Measurements from ENCODE around the gene CCDC39. TPM values are rescaled to one million over a fixed set of nuclear protein-coding genes. Genes with fewer than 3 reads are reported as not detected.

CCDC39 gene
- total and polyA plus RNA-seq, 2 of the 13 experiments (the other 11 are each of a cell fraction or from before 2014, with no cell fraction given), result not detected

DNA sequence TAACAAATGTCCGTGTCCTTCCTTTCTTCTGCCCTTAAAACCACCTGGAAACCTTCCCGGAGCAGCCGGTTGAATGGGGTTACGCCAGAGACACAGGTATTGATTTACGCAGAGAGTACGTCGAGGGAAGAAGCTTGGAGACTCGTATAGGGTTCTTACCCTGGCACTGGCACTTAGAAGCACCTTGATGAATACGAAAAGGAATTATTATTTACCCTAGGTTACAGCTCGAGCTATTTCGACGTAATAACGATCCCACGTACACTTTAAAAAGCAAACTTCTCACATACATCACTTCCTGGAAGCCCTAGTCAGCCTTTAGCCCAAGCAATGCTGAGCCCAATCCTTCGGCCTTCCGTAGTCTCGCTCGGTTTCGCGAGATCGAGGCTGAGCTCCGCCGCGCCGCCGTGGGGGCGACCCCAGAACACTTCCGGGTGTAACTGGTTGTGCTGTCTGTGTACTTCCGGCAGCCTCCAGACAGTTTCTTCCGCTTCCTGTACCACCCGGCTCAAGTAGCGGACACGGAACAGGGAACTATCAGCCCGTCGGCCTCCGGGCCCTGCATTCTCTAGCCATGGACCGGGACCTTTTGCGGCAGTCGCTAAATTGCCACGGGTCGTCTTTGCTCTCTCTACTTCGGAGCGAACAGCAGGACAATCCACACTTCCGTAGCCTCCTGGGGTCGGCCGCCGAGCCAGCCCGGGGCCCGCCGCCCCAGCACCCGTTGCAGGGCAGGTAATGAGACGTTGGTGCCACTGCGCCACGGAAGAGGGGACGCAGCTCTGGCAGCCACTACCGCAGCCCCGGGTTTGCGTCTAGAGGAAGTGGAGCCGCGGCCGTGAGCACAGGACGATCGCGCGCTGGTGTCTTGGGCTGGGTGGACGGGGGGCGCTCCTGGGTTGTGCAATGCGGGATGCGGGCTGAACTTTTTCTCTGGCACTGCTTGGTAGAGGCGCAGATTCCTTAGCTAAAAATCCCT is 77.3 kb downstream of the CCDC39 start, which contains the start of gene TTC14 (continued):
- TF ChIP-seq ERF (CRISPR knock-in tag; IDR thresholded peaks at IDR 0.05) (peak; percentile 84), HNRNPK (IDR thresholded peaks at IDR 0.05; ENCODE audit: low read depth, low read length, poor library complexity, severe bottlenecking) (no peak), MEIS2 (CRISPR knock-in tag; IDR thresholded peaks at IDR 0.05) (0 out of 2 replicates have a peak, but pooled peaks have one; percentile 39), RFX1 (IDR thresholded peaks at IDR 0.05) (no peak), ZNF782 (CRISPR knock-in tag; IDR thresholded peaks at IDR 0.05; ENCODE audit: borderline replicate concordance) (0 out of 2 replicates have a peak, but pooled peaks have one; percentile 50), ZNF296 (CRISPR knock-in tag; conservative IDR thresholded peaks at IDR 0.05) (no peak), CBX2 (IDR thresholded peaks at IDR 0.05; ENCODE audit: low read depth, low read length) (no peak), CBX2 (CRISPR knock-in tag; IDR thresholded peaks at IDR 0.05; ENCODE audit: low read depth) (no peak), ARID2 (CRISPR knock-in tag; IDR thresholded peaks at IDR 0.05; ENCODE audit: borderline replicate concordance) (0 out of 2 replicates have a peak, but pooled peaks have one; percentile 23), TCF7L2 (IDR thresholded peaks at IDR 0.05; ENCODE audit: low read depth, low read length) (no peak), KLF13 (CRISPR knock-in tag; IDR thresholded peaks at IDR 0.05) (0 out of 2 replicates have a peak, but pooled peaks have one; percentile 33), MLLT10 (CRISPR knock-in tag; IDR thresholded peaks at IDR 0.05) (no peak), ZBTB7A (CRISPR knock-in tag; IDR thresholded peaks at IDR 0.05) (no peak), ZNF124 (CRISPR knock-in tag; IDR thresholded peaks at IDR 0.05) (0 out of 2 replicates have a peak, but pooled peaks have one; percentile 60)
- TF ChIP-seq, protein P1, sequence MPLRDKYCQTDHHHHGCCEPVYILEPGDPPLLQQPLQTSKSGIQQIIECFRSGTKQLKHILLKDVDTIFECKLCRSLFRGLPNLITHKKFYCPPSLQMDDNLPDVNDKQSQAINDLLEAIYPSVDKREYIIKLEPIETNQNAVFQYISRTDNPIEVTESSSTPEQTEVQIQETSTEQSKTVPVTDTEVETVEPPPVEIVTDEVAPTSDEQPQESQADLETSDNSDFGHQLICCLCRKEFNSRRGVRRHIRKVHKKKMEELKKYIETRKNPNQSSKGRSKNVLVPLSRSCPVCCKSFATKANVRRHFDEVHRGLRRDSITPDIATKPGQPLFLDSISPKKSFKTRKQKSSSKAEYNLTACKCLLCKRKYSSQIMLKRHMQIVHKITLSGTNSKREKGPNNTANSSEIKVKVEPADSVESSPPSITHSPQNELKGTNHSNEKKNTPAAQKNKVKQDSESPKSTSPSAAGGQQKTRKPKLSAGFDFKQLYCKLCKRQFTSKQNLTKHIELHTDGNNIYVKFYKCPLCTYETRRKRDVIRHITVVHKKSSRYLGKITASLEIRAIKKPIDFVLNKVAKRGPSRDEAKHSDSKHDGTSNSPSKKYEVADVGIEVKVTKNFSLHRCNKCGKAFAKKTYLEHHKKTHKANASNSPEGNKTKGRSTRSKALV (CRISPR knock-in tag; IDR thresholded peaks at IDR 0.05), result no peak; the same call in 1 of the 2 replicates
- TF ChIP-seq, protein P2, sequence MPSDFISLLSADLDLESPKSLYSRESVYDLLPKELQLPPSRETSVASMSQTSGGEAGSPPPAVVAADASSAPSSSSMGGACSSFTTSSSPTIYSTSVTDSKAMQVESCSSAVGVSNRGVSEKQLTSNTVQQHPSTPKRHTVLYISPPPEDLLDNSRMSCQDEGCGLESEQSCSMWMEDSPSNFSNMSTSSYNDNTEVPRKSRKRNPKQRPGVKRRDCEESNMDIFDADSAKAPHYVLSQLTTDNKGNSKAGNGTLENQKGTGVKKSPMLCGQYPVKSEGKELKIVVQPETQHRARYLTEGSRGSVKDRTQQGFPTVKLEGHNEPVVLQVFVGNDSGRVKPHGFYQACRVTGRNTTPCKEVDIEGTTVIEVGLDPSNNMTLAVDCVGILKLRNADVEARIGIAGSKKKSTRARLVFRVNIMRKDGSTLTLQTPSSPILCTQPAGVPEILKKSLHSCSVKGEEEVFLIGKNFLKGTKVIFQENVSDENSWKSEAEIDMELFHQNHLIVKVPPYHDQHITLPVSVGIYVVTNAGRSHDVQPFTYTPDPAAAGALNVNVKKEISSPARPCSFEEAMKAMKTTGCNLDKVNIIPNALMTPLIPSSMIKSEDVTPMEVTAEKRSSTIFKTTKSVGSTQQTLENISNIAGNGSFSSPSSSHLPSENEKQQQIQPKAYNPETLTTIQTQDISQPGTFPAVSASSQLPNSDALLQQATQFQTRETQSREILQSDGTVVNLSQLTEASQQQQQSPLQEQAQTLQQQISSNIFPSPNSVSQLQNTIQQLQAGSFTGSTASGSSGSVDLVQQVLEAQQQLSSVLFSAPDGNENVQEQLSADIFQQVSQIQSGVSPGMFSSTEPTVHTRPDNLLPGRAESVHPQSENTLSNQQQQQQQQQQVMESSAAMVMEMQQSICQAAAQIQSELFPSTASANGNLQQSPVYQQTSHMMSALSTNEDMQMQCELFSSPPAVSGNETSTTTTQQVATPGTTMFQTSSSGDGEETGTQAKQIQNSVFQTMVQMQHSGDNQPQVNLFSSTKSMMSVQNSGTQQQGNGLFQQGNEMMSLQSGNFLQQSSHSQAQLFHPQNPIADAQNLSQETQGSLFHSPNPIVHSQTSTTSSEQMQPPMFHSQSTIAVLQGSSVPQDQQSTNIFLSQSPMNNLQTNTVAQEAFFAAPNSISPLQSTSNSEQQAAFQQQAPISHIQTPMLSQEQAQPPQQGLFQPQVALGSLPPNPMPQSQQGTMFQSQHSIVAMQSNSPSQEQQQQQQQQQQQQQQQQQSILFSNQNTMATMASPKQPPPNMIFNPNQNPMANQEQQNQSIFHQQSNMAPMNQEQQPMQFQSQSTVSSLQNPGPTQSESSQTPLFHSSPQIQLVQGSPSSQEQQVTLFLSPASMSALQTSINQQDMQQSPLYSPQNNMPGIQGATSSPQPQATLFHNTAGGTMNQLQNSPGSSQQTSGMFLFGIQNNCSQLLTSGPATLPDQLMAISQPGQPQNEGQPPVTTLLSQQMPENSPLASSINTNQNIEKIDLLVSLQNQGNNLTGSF (CRISPR knock-in tag; IDR thresholded peaks at IDR 0.05), result no peak
- TF ChIP-seq, protein P3, sequence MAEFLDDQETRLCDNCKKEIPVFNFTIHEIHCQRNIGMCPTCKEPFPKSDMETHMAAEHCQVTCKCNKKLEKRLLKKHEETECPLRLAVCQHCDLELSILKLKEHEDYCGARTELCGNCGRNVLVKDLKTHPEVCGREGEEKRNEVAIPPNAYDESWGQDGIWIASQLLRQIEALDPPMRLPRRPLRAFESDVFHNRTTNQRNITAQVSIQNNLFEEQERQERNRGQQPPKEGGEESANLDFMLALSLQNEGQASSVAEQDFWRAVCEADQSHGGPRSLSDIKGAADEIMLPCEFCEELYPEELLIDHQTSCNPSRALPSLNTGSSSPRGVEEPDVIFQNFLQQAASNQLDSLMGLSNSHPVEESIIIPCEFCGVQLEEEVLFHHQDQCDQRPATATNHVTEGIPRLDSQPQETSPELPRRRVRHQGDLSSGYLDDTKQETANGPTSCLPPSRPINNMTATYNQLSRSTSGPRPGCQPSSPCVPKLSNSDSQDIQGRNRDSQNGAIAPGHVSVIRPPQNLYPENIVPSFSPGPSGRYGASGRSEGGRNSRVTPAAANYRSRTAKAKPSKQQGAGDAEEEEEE (CRISPR knock-in tag; IDR thresholded peaks at IDR 0.05; ENCODE audit: borderline replicate concordance), result no peak
- TF ChIP-seq, protein P4, sequence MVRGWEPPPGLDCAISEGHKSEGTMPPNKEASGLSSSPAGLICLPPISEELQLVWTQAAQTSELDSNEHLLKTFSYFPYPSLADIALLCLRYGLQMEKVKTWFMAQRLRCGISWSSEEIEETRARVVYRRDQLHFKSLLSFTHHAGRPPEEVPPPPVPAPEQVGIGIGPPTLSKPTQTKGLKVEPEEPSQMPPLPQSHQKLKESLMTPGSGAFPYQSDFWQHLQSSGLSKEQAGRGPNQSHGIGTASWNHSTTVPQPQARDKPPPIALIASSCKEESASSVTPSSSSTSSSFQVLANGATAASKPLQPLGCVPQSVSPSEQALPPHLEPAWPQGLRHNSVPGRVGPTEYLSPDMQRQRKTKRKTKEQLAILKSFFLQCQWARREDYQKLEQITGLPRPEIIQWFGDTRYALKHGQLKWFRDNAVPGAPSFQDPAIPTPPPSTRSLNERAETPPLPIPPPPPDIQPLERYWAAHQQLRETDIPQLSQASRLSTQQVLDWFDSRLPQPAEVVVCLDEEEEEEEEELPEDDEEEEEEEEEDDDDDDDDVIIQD (CRISPR knock-in tag; IDR thresholded peaks at IDR 0.05; ENCODE audit: low read depth), result peak; percentile 43; the same call in 1 of the 2 replicates

Data from HepG2 (cell line).